Immature natural killer cell (primary cell): Measurements from ENCODE around the gene BCAS4. TPM values are rescaled to one million over a fixed set of nuclear protein-coding genes. Genes with fewer than 3 reads are reported as not detected.
A peak's percentile ranks its signal among the peaks of the same experiment; 100 is the strongest.

Source experiments
- DNase-seq, 3 donors: peaks; one replicate each; pipeline ENCODE4 v3.0.0; 2022; ENCODE audit warnings: mixed read lengths in 1 of 3
- H3K27ac Mint-ChIP-seq, 6 donors: one replicate each; pipeline ENCODE4 v1.8.0; 2020; ENCODE audit warnings: mixed read lengths in 6 of 6, mild to moderate bottlenecking in 5 of 6, inconsistent platforms in 4 of 6, moderate library complexity in 3 of 6
- H3K27me3 Mint-ChIP-seq, 3 donors: one replicate each; pipeline ENCODE4 v1.8.0; 2020 to 2021; ENCODE audit warnings: low read depth in 3 of 3, mild to moderate bottlenecking in 3 of 3, mixed read lengths in 3 of 3, moderate library complexity in 3 of 3, inconsistent platforms in 1 of 3
- H3K36me3 Mint-ChIP-seq, 3 donors: one replicate each; pipeline ENCODE4 v1.8.0; 2020; ENCODE audit warnings: mixed read lengths in 3 of 3, inconsistent platforms in 2 of 3, mild to moderate bottlenecking in 2 of 3
- H3K4me1 Mint-ChIP-seq, 2 donors: one replicate each; pipeline ENCODE4 v1.8.0; 2020; ENCODE audit warnings: inconsistent platforms in 2 of 2, mild to moderate bottlenecking in 2 of 2, mixed read lengths in 2 of 2, moderate library complexity in 1 of 2
- H3K4me3 Mint-ChIP-seq, 5 donors: one replicate each; pipeline ENCODE4 v1.8.0; 2020; ENCODE audit warnings: mild to moderate bottlenecking in 5 of 5, mixed read lengths in 5 of 5, inconsistent platforms in 3 of 5, moderate library complexity in 3 of 5
- H3K9me3 Mint-ChIP-seq, 6 donors: one replicate each; pipeline ENCODE4 v1.8.0; 2020; ENCODE audit warnings: mild to moderate bottlenecking in 6 of 6, mixed read lengths in 6 of 6, inconsistent platforms in 4 of 6, moderate library complexity in 3 of 6
- polyA plus RNA-seq, 3 donors: library from polyadenylated mRNA; unstranded; fragments of 300-500 nt; fragmentation: Illumina TruSeq; gene quantifications; one replicate each; pipeline ENCODE4 v1.2.3, GENCODE V29; 2021

The BCAS4 gene
- polyA plus RNA-seq, 3 donors from 2014 or later = 19.1 to 29.1 (median 24.1) TPM

DNA sequence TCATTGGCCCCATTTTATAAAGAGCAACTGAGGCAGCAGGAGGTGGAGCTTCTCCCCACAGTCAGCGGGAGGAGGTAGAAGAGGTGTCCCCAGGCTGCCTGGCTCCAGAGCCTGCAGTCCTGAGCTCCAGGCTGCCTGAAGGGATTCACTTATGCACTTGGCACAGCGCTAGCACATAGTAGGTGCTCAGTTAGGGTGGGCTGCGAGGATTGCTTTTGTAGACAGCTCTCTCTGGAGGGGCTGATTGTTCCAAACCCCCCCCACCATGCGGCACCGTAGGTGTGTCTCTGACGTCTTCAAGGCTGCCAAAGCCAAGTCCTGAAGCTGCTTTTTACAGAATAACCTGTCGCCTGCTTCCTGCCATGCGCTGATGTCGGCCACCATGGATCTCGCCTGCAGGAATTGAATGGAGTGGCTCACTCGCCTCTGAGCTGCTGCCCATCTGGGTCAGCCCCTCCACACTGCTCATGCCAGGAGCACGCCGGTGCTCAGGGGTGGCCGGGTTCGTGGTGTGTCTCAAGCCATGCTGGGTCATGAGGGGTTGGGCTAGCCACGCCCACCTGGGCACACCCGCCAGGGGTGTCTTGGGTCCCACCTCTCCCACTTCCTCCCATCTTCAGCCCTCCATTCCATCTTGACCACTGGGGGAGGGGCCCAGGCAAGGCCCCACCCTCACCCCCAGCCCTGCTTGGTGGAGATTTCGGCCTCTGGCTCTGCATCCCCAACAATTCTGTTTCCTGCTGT, 59.8 kb downstream of the BCAS4 start:
- no peaks in the 10 kb centered on the region for H3K9me3 Mint-ChIP-seq
- peaks cover 0 to 2% (median 0%) of the 10 kb centered on the region in 3 donors for H3K27me3 Mint-ChIP-seq
- H3K27ac Mint-ChIP-seq = peak overlapping the region in 1 of 6 donors; percentile 4
- peaks cover 3 to 5% of the 10 kb centered on the region in 2 donors for H3K4me1 Mint-ChIP-seq
- peaks cover 3 to 4% (median 4%) of the 10 kb centered on the region in 3 donors for H3K36me3 Mint-ChIP-seq
- no peak overlapping the region for H3K4me3 Mint-ChIP-seq
- no peak for DNase-seq

DNA sequence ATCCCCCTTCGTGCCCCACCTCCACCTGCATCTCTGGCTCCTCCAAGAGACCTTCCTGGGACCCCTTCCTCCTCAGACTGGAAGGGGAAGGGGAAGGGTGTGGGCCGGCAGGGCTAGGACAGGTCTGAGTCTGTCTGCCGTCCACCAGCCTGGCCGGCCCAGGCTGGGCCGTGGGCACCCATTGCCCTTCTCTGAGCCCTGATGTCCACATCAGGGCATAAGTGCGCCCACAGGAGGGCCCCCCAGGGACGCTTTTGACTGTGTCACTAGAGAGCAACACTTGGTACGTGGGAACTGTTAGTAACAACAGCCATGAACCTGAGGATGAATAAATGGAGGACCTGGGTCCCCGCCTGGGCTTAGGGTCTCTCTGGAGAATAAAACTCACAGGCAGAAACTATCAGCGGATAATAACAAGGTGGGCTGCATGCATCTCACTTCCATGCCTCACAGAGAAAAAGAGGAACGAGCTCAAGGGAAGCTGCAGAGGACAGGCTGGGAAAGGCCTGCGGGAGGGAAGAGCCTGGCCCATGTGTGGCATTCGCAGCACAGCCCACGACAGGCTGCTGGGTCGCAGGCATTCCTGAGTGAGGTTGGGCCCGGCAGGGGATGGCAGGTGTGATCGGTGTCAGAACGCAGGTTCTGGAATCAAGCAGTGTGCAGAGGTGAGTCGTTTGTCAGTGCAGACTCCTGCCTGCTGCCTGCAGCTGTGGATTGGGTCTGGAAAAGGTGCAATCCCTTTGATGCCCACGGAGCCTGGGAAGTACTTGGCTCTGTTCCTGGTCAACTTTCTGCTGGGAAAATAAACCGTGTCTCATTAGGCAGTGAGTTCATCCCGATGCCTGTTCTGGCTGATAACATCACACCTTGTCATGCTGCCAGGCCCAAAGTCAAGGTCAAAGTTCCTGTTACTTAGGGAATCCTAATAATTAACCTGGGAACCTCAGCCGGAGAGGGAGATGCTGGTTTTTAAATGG, 60.9 kb downstream of the BCAS4 start:
- DNase-seq = no peak
- Mint-ChIP-seq H3K36me3 (peaks cover 3 to 4% (median 4%) of the 10 kb centered on the region in 3 donors), H3K4me1 (peaks cover 2 to 5% of the 10 kb centered on the region in 2 donors), H3K27ac (no peak overlapping the region), H3K27me3 (peaks cover 0 to 2% (median 0%) of the 10 kb centered on the region in 3 donors), H3K4me3 (no peak overlapping the region), H3K9me3 (no peaks in the 10 kb centered on the region)

DNA sequence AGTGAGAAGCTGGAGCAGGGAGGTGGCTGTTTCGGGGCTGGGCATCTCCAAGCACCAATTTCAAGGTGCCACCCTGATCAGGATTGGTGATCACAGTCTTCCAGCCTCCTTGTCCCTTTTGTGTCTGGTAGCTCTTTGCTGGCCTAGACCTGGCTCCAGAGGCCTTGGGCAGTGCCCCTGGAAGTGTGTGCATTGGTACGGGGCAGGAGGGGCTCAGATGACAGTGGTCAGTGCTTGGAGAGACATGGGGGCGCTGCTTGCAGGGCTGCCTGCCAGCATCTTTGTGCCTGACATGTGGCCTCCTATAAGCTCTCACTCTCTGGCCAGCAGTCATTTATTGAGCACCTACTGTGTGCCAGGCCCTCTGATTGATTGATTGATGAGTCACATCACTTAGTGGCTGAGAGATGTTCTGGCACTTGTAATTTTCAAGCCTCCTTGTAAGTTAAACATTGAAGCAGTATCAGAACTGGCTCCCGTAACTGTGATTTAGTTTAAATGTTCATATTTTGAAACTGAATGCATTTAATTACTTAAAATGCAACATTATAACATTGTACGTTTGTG, 61.7 kb downstream of the BCAS4 start:
- Mint-ChIP-seq H3K9me3 (no peaks in the 10 kb centered on the region), H3K36me3 (peaks cover 3 to 4% (median 4%) of the 10 kb centered on the region in 3 donors), H3K27me3 (peaks cover 0 to 2% (median 0%) of the 10 kb centered on the region in 3 donors), H3K4me3 (no peak overlapping the region), H3K4me1 (peaks cover 2 to 5% of the 10 kb centered on the region in 2 donors), H3K27ac (no peak overlapping the region)
- no peak for DNase-seq

DNA sequence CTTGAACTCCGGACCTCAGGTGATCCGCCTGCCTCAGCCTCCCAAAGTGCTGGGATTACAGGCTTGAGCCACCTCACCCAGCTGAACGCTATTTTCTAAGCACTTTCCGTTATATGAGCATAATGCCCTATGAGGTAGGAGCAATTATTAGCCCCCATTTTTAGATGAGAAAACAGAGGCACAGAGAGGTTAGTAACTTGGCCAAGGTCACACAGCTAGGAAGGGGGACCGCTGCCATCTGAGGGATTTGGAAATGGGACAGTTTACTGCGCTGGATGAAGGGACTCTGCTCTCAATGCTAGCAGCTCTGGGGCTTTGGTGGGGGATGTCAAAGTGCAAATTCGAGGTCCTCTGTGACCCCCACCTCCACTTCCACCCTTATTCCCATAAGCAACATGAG, 62.5 kb downstream of the BCAS4 start:
- peaks cover 2 to 5% of the 10 kb centered on the region in 2 donors for H3K4me1 Mint-ChIP-seq
- H3K4me3 Mint-ChIP-seq = no peak overlapping the region
- DNase-seq = no peak
- peaks cover 0 to 2% (median 0%) of the 10 kb centered on the region in 3 donors for H3K27me3 Mint-ChIP-seq
- no peaks in the 10 kb centered on the region for H3K9me3 Mint-ChIP-seq
- peaks cover 3 to 4% (median 4%) of the 10 kb centered on the region in 3 donors for H3K36me3 Mint-ChIP-seq
- no peak overlapping the region for H3K27ac Mint-ChIP-seq

DNA sequence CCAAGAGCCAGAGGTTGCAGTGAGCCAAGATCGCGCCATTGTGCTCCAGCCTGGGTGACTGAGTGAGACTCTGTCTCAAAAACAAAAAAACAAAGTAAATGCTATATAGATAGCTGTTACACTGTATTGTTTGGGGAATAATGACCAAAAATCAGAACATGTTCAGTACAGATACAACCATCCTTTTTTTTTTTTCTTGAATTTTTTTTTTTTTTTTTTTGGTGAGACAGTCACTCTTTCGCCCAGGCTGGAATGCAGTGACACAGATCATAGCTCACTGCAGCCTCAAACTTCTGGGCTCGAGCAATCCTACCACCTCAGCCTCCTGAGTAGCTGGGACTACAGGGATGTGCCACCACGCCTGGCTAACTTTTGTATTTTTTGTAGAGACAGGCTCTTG, 63.7 kb downstream of the BCAS4 start:
- Mint-ChIP-seq H3K27me3 (peaks cover 0 to 2% (median 0%) of the 10 kb centered on the region in 3 donors), H3K4me3 (no peak overlapping the region), H3K27ac (no peak overlapping the region), H3K9me3 (no peaks in the 10 kb centered on the region), H3K36me3 (peaks cover 3 to 4% (median 4%) of the 10 kb centered on the region in 3 donors), H3K4me1 (peaks cover 2 to 5% of the 10 kb centered on the region in 2 donors)
- no peak for DNase-seq

DNA sequence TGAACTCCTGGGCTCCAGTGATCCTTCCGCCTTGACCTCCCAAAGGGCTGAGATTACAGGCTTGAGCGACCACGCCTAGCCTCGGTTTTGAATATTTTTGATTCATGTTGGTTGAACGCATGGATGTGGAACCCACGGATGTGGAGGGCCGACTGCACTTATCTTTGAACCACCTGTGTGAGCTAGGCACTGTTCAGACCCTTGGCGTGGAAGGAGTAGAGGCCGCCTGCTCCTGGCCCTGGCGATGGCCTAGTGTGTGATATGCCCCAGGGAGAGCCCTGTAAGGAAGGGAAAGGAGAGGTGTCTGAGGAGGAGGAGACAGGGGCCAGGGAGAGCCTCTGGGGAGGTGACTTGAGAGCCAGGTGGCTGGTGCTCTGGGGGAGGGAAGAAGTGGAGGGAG, 64.3 kb downstream of the BCAS4 start:
- peaks cover 3 to 4% (median 4%) of the 10 kb centered on the region in 3 donors for H3K36me3 Mint-ChIP-seq
- H3K27ac Mint-ChIP-seq = no peak overlapping the region
- H3K27me3 Mint-ChIP-seq = peaks cover 0 to 2% (median 0%) of the 10 kb centered on the region in 3 donors
- no peak for DNase-seq
- H3K4me3 Mint-ChIP-seq = no peak overlapping the region
- H3K4me1 Mint-ChIP-seq = peaks cover 2 to 5% of the 10 kb centered on the region in 2 donors
- H3K9me3 Mint-ChIP-seq = no peaks in the 10 kb centered on the region

DNA sequence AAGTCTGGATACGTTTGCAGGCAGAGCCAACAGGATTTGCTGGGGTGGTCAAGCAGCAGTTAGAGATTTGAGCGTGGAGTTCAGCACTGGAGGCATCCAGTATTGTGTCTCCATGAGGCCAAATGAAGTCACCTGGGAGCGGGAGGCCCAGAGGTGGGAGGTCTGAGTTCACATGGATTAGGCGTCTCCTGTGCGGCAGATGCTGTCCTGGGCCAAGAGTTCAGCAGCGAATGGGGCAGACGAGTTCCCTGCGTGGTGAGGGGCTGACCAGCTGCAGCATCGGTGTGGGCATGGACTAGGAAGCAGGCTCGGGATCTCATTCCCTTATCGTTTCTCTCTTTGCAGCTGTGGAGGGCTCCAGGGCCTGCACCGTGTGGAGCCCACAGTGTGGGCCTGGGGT, 66.2 kb downstream of the BCAS4 start:
- Mint-ChIP-seq H3K27ac (no peak overlapping the region), H3K9me3 (no peaks in the 10 kb centered on the region), H3K27me3 (no peaks in the 10 kb centered on the region), H3K4me3 (no peak overlapping the region), H3K4me1 (no peaks in the 10 kb centered on the region), H3K36me3 (no peaks in the 10 kb centered on the region)
- DNase-seq = no peak

DNA sequence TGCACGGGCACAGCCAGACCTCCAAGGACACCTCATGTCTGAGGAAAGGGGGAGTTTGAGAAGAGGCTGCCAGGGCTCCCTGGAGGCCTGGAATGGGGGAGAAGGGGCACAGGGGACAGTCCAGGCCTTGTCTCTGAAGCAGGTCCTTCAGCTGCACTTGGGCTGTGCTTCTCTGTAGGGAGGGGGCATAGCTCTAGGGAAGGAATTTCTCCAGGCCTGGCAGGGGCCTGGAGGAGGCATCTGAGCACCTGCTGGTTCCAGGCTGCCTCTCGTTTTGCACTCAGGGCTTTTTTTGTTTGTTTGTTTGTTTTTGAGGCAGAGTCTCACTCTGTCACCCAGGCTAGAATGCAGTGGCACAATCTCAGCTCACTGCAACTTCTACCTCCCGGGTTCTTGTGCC, 67.7 kb downstream of the BCAS4 start:
- peaks cover 0 to 2% (median 0%) of the 10 kb centered on the region in 3 donors for H3K27me3 Mint-ChIP-seq

DNA sequence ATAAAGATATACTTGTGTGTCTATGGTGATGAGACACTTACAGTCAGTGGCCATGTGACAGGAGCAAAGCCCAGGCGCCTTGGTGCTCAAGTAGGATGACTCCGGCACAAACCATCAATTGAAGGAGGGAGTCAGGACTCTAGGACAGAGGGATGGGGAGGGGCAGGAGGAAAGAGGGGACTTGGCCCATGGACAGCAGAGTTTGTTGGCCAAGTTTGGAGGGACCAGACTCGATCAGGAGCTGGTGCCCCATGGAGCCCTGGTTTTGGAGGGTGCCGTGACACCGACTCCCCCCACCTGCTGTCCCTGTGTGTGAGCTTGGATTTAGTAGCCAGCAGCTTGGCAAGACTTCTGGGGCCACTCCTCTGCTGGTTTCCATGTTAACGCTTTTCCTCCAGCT, 70.3 kb downstream of the BCAS4 start:
- no peak for DNase-seq
- Mint-ChIP-seq H3K4me3 (no peak overlapping the region), H3K27ac (no peak overlapping the region), H3K36me3 (no peaks in the 10 kb centered on the region), H3K9me3 (no peaks in the 10 kb centered on the region), H3K27me3 (peaks cover 0 to 2% (median 0%) of the 10 kb centered on the region in 3 donors), H3K4me1 (no peaks in the 10 kb centered on the region)

More for the DNA sequence above, 67.7 kb downstream of the BCAS4 start:
- H3K27ac Mint-ChIP-seq = no peak overlapping the region
- DNase-seq = no peak
- no peaks in the 10 kb centered on the region for H3K4me1 Mint-ChIP-seq
- no peaks in the 10 kb centered on the region for H3K36me3 Mint-ChIP-seq
- H3K9me3 Mint-ChIP-seq = no peaks in the 10 kb centered on the region
- no peak overlapping the region for H3K4me3 Mint-ChIP-seq

DNA sequence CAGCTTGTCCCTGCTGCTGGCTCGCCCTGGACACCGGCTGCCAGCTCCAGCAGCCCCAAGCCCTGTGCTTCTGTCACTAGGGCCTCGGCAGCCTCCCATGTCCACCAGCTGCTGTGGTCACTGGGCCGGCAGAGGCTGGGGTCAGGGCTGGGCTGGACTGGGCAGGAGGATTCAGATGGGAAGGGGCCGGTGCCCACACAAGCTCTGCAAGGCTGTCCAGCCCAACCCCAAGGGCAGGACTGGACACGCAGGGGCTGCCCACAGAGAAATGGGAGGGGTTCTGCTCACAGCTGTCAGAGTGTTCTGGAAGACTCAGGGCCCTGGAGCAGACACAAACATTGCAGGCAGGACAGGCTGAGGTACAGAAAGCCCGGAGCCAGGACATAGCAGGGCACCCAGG, 70.7 kb downstream of the BCAS4 start:
- H3K27ac Mint-ChIP-seq = no peak overlapping the region
- no peaks in the 10 kb centered on the region for H3K36me3 Mint-ChIP-seq
- no peak for DNase-seq
- H3K27me3 Mint-ChIP-seq = peaks cover 0 to 2% (median 0%) of the 10 kb centered on the region in 3 donors
- H3K4me3 Mint-ChIP-seq = no peak overlapping the region
- no peaks in the 10 kb centered on the region for H3K9me3 Mint-ChIP-seq
- H3K4me1 Mint-ChIP-seq = no peaks in the 10 kb centered on the region

DNA sequence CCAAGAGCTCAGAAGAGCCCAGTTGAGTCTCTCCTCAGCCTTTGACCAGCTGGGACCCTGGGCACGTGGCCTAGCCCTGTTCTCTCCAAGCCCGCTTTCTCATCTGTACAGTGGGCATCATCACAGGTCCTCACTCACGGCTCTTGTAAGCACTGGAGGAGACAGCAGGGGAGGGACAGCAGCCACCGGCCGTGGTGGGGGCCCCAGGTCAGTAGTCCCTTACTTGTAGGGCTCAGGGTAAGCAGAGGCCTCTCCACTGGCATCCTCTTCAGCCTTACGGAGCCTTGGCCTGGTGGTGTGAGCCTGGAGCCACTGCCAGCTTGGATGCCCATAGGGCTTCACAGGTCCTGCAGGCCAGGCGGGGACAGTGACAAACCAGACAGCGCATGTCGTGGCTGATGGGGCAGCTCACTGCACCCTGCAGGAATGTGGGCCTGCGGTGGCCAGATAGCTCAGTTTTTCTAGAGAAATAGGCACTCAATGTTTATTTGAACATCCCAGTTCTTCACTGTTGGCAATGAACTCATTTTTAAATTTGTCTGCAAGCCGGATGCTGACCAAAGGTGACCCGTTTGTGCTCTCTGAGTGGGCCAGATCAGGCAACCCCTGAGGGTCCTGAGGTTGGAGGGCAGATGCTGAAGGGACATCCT, 71.3 kb downstream of the BCAS4 start:
- H3K4me1 Mint-ChIP-seq = no peaks in the 10 kb centered on the region
- H3K4me3 Mint-ChIP-seq = no peak overlapping the region
- no peaks in the 10 kb centered on the region for H3K9me3 Mint-ChIP-seq
- no peak overlapping the region for H3K27ac Mint-ChIP-seq
- peaks cover 0 to 2% (median 0%) of the 10 kb centered on the region in 3 donors for H3K27me3 Mint-ChIP-seq
- no peaks in the 10 kb centered on the region for H3K36me3 Mint-ChIP-seq
- DNase-seq = no peak

DNA sequence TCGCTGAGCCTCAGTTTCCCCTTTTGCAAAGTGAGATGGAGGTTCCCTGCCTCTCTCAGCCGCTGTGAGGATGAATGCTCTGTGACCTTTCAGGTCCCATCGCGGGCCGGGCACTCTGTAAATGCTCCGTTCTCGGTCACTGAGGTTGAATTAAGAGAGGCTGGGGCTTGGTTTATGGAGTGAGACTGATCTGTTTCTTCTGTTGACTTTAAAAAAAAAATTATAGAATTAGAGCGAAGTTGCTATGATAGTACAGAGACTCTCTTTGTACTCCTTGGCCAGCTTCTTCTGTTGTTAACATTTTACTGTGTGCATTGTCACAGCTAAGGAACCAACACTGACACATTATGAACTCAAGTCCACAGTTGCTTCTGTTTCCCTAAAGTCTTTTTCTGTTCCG, 72.0 kb downstream of the BCAS4 start:
- no peak overlapping the region for H3K4me3 Mint-ChIP-seq
- H3K9me3 Mint-ChIP-seq = no peaks in the 10 kb centered on the region
- H3K4me1 Mint-ChIP-seq = no peaks in the 10 kb centered on the region
- no peak for DNase-seq
- H3K36me3 Mint-ChIP-seq = no peaks in the 10 kb centered on the region
- peaks cover 0 to 2% (median 0%) of the 10 kb centered on the region in 3 donors for H3K27me3 Mint-ChIP-seq
- no peak overlapping the region for H3K27ac Mint-ChIP-seq

DNA sequence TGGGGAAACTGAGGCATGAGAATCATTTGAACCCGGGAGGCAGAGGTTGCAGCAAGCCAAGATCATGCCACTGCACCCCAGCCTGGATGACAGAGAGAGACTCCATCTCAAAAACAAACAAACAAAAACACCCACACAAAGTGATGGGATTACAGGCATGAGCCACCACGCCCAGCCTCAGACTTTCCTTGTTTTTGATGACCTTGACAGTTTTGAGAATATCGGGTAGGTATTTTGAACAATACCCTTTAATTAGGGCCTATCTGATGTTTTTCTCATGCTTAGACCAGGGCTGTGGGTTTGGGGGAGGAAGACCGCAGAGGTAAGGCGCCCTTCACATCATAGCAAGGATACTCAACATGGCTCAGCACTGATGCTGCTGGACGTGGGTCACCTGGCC, 72.9 kb downstream of the BCAS4 start:
- Mint-ChIP-seq H3K27me3 (peaks cover 0 to 2% (median 0%) of the 10 kb centered on the region in 3 donors), H3K36me3 (no peaks in the 10 kb centered on the region), H3K27ac (no peak overlapping the region), H3K9me3 (no peaks in the 10 kb centered on the region), H3K4me1 (no peaks in the 10 kb centered on the region), H3K4me3 (no peak overlapping the region)
- DNase-seq = no peak
